Measurements from ENCODE around the gene GMDS. TPM values are rescaled to one million over a fixed set of nuclear protein-coding genes. Genes with fewer than 3 reads are reported as not detected.

GMDS gene
- total and polyA plus RNA-seq, 2 of the 8 experiments (the other 6 are each of a cell fraction or from before 2014, with no cell fraction given), result 16.8 to 50.0 TPM

DNA sequence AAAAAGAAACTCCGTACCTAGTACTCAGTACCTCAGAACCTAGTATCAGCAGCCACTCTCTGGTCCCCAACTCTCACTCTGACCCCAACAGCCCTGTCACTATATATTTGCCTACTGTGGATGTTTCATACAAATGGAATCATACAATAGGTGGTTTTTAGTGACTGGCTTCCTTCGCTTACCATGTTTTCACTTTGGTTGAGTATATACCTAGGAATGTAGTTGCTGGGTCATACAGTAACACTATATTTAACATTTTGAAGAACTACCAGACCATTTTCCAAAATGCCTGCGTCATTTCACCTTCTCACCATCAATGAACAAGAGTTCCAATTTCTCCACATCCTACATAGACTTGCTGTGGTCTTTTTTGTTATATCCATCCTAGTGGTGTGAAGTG, 283.2 kb downstream of the GMDS start:
- Histone ChIP-seq H3K27ac (ENCODE audit: low read depth, low read length) (no peak overlapping the region), H2BK20ac (ENCODE audit: low read length) (no peak overlapping the region), H3K23me2 (ENCODE audit: low read depth, low read length) (no peaks in the 10 kb centered on the region), H3K4me1 (replicated peaks in 1 of 4; ENCODE audit: control insufficient read depth in 3 of 4, insufficient read depth in 4 of 4, low read length in 3 of 4) (no peaks in the 10 kb centered on the region), H4K5ac (ENCODE audit: insufficient read length, low read depth, low read length) (no peak overlapping the region), H2BK15ac (ENCODE audit: low read length) (no peak overlapping the region), H3K18ac (ENCODE audit: extremely low read depth, low read length) (no peak overlapping the region), H2BK120ac (replicated peaks; ENCODE audit: low read depth, low read length) (no peak overlapping the region), H3K9me3 (ENCODE audit: insufficient read depth in 2 of 2, low read depth in 1 of 2, low read length in 1 of 2) (no peaks in the 10 kb centered on the region), H2BK12ac (ENCODE audit: low read depth, low read length) (no peak overlapping the region), H3K4ac (replicated peaks; ENCODE audit: insufficient read length, low read depth, low read length) (no peak overlapping the region), H2BK5ac (ENCODE audit: low read depth, low read length) (no peak overlapping the region), H3K56ac (replicated peaks; ENCODE audit: insufficient read length, low read depth, low read length) (no peak overlapping the region), H3K79me1 (ENCODE audit: low read depth, low read length) (no peaks in the 10 kb centered on the region), H3K14ac (ENCODE audit: insufficient read length) (no peak overlapping the region), H4K20me1 (replicated peaks in 1 of 2; ENCODE audit: control insufficient read depth in 1 of 2, insufficient read depth in 2 of 2, low read length in 2 of 2) (no peaks in the 10 kb centered on the region), H3K36me3 (ENCODE audit: control insufficient read depth in 2 of 4, insufficient read depth in 4 of 4, low read length in 3 of 4) (no peaks in the 10 kb centered on the region), H3K27me3 (replicated peaks in 1 of 4; ENCODE audit: control insufficient read depth in 3 of 4, extremely low read depth in 1 of 4, insufficient read depth in 3 of 4, low read length in 3 of 4) (peaks cover 0 to 1% (median 0%) of the 10 kb centered on the region in 4 experiments; a peak in 1 of 7 replicates), H3K4me2 (ENCODE audit: insufficient read depth in 1 of 2, low read depth in 2 of 2, low read length in 2 of 2) (no peak overlapping the region), H3K9ac (replicated peaks in 1 of 4; ENCODE audit: extremely low read depth in 1 of 4, low read depth in 3 of 4, low read length in 3 of 4) (no peak overlapping the region), H3K4me3 (ENCODE audit: extremely low read depth in 1 of 4, insufficient read depth in 2 of 4, low read depth in 3 of 4, low read length in 4 of 4) (no peak overlapping the region), H3K79me2 (ENCODE audit: control insufficient read depth in 1 of 2, insufficient read depth in 2 of 2, low read length in 2 of 2) (no peaks in the 10 kb centered on the region), H3K23ac (ENCODE audit: insufficient read length) (no peak overlapping the region), H2AK5ac (ENCODE audit: low read depth, low read length) (no peak overlapping the region), H4K91ac (replicated peaks; ENCODE audit: insufficient read length, low read length) (no peak overlapping the region), H2AFZ (ENCODE audit: low read length) (no peak overlapping the region), H4K8ac (ENCODE audit: extremely low read depth, insufficient read depth, low read length) (no peak overlapping the region)
- WGBS, 2 experiments (ENCODE audit: extremely low coverage in 1 of 2, insufficient coverage in 1 of 2, insufficient read length in 1 of 2, insufficient replicate concordance in 2 of 2, low coverage in 1 of 2, low lambda C conversion rate in 2 of 2, missing lambda C conversion rate in 1 of 2), result 99% methylated on average over 3 of the region's 3 CpGs; no CpG with 5 or more reads in 1 of the 2 experiments
- FAIRE-seq (no peak), DNase-seq (ENCODE audit: low read depth in 1 of 2, low spot score in 2 of 2) (no peak)
- TF ChIP-seq SP4 (IDR thresholded peaks at IDR 0.05; ENCODE audit: low read length) (no peak), NRF1 (IDR thresholded peaks at IDR 0.05; ENCODE audit: low read depth, low read length) (no peak), EZH2 (IDR thresholded peaks at IDR 0.05; ENCODE audit: low read depth, low read length, severe bottlenecking) (no peak), GABPA (IDR thresholded peaks at IDR 0.05; ENCODE audit: borderline replicate concordance, insufficient read depth, low read length) (no peak), POLR2A (IDR thresholded peaks at IDR 0.05; ENCODE audit: control extremely low read depth in 1 of 2, low read depth in 2 of 2, low read length in 2 of 2) (no peak), TAF7 (optimal IDR thresholded peaks at IDR 0.05; ENCODE audit: borderline replicate concordance, low read depth, low read length) (no peak), SRF (IDR thresholded peaks at IDR 0.05; ENCODE audit: low read depth, low read length) (no peak), SIRT6 (IDR thresholded peaks at IDR 0.05; ENCODE audit: low read length) (no peak), JUN (IDR thresholded peaks at IDR 0.05; ENCODE audit: low read depth, low read length) (no peak)
- POLR2A ChIA-PET (ENCODE audit: partially characterized antibody), result interaction anchor here (0.6 kb wide), 1 partner anchor 370 kb away, joined by 3 read pairs; no protein-coding TSS in a partner anchor
- CTCF ChIA-PET (ENCODE audit: partially characterized antibody), result interaction anchor here (0.6 kb wide), 2 partner anchors 122 to 398 kb away, joined by 3 read pairs; no protein-coding TSS in a partner anchor
